GM18870 (cell line): ENCODE measurements around the gene GNAL.
"Not testable (repeated sequence)": the region's sequence is repeated elsewhere in the genome, so short reads cannot be mapped to it uniquely, and the experiment has no call there.

ENCODE experiments used
- ATAC-seq: cut with Tn5 transposase; IDR thresholded peaks from one replicate; pipeline ENCODE4 v1.9.1; 2021; ENCODE audit warnings: moderate library complexity; ENCODE audit not compliant: unreplicated experiment

Gene GNAL

GRCh38 chr18:11844436-11844835, 155.4 kb downstream of the GNAL start:
- no peak for ATAC-seq

GRCh38 chr18:11845654-11846053, 156.6 kb downstream of the GNAL start:
- no peak for ATAC-seq

GRCh38 chr18:11847811-11848210, 158.7 kb downstream of the GNAL start:
- ATAC-seq = no peak

- no peak for ATAC-seq
Observed at GRCh38 chr18:11849279-11849678, 160.2 kb downstream of the GNAL start.

- no peak for ATAC-seq
Observed at GRCh38 chr18:11849841-11850634, 161.0 kb downstream of the GNAL start.

GRCh38 chr18:11850821-11851145, 161.7 kb downstream of the GNAL start:
- peak; percentile 40 for ATAC-seq

- peak; percentile 66 for ATAC-seq
Observed at GRCh38 chr18:11851146-11851805, 162.2 kb downstream of the GNAL start, which contains the start of gene CHMP1B. Gene CHMP1B, plus strand, starts transcription at chr18:11851413. Its CDS starts 99 bp downstream, at chr18:11851512.

DNA sequence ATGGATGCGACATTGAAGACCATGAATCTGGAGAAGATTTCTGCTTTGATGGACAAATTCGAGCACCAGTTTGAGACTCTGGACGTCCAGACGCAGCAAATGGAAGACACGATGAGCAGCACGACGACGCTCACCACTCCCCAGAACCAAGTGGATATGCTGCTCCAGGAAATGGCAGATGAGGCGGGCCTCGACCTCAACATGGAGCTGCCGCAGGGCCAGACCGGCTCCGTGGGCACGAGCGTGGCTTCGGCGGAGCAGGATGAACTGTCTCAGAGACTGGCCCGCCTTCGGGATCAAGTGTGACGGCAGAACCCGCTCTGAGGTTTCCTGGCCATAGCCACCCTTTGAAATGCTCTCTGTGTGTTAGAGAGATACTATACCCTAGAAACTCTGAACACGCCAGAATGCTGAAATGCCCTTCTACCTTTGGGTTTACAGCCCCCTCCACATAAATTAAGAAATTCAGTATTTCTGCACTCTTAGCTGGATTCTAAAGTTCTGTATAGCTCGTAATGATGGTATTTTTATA, 162.8 kb downstream of the GNAL start:
- no peak for ATAC-seq

DNA sequence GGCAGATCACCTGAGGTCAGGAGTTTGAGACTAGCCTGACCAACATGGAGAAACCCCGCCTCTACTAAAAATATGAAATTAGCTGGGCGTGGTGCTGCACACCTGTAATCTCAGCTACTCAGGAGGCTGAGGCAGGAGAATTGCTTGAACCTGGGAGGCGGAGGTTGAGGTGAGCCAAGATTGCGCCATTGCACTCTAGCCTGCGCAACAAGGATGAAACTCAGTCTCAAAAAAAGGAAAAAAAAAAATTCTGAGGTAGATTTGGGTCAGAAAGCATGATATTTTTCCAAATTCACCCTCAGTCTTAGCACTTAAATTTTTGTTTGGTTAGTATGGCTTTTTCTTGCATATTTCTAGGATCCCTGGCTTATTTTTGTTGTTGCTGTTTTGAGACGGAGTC, 165.5 kb downstream of the GNAL start:
- ATAC-seq = not testable (repeated sequence)

GRCh38 chr18:11857177-11857887, 168.3 kb downstream of the GNAL start:
- ATAC-seq = no peak

DNA sequence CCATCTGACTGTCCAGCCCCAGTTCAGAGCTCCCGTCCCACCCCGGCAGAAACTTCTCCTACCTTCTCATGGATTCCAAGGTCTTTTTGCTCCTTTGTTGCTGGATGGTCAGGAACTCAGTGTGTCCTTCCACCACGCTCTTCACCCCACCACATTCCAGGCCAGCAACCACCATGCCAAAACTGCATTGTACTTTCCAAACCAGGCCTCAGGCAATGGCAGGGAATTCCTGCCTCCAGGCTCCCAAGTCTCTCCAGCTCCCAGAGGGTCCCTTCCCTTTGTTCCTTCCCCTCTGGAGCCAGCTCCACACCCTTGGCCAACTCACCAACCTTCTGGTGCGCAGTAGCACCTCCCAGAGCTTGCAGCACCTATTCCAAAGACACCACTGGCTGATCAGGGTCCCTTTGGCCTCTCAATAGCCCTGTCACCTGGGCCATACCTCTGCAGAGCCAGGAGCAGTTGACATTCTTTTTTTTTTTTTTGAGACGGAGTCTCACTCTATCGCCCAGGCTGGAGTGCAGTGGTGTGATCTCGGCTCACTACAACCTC, 170.3 kb downstream of the GNAL start:
- no peak for ATAC-seq

GRCh38 chr18:11859903-11860407, 170.9 kb downstream of the GNAL start:
- ATAC-seq = no peak

DNA sequence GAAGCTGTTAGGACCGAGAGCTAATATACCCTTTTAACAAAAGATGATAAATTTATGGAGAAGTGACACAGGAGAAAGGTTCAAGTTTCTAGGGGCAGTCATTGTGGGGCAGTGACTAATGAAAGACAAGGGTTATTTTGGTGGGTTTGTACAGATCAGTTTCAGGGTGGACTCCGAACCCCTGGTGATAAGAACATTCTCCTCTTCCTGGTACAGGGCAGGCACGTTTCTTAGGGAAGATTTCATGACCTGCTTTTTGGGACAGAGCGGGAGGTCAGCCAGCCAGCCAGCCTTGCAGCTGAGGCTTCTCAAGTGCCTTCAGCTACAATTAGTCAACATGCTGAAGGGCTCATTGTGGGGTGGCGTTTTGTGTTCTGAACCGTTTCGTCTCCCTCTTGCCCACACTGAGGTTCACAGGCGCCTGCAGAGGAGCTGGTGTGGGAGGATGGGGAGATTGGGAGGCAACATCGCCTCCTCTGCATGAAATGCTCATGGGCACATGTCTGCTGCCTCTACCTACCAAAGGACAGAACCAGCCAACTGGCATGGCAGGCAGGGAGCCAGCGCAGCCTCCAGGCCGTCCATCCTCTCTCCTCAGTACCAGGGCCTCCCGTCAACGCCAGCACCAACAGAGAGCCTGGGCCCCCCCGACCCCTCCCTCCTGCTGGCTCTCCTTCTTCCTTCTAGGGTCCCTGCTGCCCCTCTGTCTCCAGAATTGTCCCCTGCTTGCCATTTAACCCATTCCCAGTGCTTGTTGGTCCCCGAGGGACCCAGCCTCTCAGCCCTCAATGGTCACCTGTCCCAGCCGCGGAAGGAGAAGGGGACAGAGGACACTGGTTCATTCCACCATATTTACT, 171.8 kb downstream of the GNAL start:
- no peak for ATAC-seq

DNA sequence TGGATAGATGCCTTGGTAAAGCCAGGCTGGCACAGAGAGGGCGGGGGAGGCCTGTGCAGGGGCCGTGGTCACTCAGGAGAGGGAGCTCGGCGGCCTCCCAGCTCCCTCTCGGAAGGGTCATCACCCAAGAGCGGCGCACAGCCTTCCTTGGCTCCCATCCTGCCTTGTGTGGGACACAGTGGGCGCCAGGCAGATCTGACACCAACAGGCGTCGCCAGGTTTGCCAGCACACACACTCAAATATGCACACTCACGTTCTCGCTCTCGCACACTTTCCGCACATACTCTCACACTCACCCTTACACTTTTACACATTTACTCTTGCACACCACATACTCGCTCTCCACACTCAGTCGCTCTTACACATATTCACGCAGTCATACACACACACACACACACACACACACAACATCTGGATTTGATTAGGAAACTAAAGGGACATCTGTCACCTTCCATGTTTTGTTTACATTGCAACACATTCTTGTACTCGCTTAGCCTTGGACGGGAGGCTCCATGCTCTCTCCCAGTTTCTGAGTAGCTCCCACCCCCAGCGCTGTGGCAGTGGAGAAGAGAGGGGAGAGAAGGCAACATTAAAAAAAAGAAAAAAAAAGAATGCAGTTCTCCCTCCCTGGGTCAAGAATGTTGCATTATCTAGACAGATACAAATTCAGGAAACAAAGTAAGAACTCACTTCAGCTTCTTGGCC, 172.7 kb downstream of the GNAL start:
- ATAC-seq = no peak

DNA sequence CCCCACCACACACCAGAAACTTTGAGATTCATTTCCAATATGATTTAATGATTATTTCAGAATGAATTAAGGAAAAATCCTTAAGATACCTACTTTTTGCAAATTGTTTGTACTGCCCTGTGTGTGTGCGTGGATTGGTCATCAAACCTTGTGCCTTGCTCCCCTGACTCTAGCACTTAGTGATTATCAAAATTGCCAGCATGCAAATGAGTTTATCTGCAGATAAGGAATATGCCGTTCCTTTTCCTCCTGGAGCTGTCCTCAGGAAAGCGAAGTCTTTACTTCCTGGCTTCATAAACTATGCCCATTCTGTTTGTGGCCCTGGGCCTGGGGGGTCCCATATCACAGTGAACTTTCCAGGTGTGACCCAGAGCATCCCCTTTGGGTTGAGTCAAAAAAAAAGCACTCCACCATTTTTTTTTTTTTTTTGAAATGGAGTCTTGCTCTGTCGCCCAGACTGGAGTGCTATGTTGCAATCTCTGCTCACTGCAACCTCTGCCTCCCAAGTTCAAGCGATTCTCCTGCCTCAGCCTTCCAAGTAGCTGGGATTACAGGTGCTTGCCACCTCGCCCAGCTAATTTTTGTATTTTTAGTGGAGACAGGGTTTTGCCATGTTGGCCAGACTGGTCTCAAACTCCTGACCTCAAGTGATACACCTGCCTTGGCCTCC, 173.5 kb downstream of the GNAL start:
- no peak for ATAC-seq

DNA sequence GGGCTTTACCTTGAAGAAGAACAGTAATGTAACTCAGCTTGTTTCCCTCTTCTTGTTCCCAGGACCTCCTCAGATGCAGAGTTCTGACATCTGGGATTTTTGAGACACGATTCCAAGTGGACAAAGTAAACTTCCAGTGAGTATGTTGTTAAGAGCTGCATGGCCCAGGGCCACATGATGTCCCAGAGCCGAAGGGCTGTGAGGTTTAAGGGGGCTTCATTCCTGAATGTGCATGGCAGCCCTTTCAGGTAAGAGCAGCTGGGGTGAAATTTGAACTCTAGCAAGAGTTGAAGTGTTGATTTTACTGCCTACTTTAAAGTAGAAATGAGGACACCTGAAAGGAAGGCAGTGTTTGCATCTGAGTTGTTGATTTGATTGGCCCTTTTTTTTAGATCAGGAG, 175.4 kb downstream of the GNAL start:
- ATAC-seq = no peak

- ATAC-seq = no peak
Observed at GRCh38 chr18:11865071-11865470, 176.0 kb downstream of the GNAL start.

- ATAC-seq = no peak
Observed at GRCh38 chr18:11866329-11866728, 177.3 kb downstream of the GNAL start.

- ATAC-seq = no peak
Observed at GRCh38 chr18:11866764-11867163, 177.7 kb downstream of the GNAL start.
